ENCODE data around the gene GPALPP1. TPM values are rescaled to one million over a fixed set of nuclear protein-coding genes. Genes with fewer than 3 reads are reported as not detected.

GPALPP1 gene
- total and polyA plus RNA-seq, 10 donors: 9.6 to 33.4 (median 26.8) TPM

DNA sequence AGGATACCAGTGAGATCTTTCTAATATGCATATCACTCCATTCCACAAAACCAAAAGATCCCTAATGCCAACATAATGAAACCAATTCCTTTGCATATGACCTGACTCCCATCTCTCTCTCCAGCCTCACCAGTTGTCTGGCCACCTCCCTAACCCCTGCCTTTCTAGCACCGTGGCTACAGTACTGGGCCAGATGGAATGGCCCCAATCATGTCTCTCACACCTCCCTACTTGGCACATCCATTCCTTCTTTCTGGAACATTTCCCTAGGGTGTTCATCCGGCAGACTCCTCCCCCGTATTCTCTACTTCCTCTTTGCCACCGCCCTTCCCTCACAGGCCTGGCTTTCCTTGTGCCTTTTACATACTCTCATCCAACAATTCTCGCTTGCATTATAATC, 62.0 kb downstream of the GPALPP1 start:
- 46 to 57% (median 53%) methylated on average over 5 of the region's 5 CpGs for WGBS, 5 donors
- DNase-seq: no peak
- peaks cover 0 to 10% (median 0%) of the 10 kb centered on the region in 7 donors for H3K27me3 ChIP-seq (replicated peaks in 1 of 7)
- H3K4me1 ChIP-seq: peaks cover 0 to 27% (median 14%) of the 10 kb centered on the region in 6 donors
- intact Hi-C loops (cut with DNase I; ENCODE audit: low total_unique reads): no loop called here
- H3K36me3 ChIP-seq: no peaks in the 10 kb centered on the region
- H3K9me3 ChIP-seq: no peaks in the 10 kb centered on the region
- H3K4me3 ChIP-seq: no peak overlapping the region
- no peak overlapping the region for H3K27ac ChIP-seq
- TF ChIP-seq POLR2A (IDR thresholded peaks at IDR 0.05) (no peak), POLR2AphosphoS5 (IDR thresholded peaks at IDR 0.05) (no peak)
- TF ChIP-seq, protein P1, sequence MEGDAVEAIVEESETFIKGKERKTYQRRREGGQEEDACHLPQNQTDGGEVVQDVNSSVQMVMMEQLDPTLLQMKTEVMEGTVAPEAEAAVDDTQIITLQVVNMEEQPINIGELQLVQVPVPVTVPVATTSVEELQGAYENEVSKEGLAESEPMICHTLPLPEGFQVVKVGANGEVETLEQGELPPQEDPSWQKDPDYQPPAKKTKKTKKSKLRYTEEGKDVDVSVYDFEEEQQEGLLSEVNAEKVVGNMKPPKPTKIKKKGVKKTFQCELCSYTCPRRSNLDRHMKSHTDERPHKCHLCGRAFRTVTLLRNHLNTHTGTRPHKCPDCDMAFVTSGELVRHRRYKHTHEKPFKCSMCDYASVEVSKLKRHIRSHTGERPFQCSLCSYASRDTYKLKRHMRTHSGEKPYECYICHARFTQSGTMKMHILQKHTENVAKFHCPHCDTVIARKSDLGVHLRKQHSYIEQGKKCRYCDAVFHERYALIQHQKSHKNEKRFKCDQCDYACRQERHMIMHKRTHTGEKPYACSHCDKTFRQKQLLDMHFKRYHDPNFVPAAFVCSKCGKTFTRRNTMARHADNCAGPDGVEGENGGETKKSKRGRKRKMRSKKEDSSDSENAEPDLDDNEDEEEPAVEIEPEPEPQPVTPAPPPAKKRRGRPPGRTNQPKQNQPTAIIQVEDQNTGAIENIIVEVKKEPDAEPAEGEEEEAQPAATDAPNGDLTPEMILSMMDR (IDR thresholded peaks at IDR 0.05 in 8 of 11, conservative IDR thresholded peaks at IDR 0.05 in 3 of 11): no peak

DNA sequence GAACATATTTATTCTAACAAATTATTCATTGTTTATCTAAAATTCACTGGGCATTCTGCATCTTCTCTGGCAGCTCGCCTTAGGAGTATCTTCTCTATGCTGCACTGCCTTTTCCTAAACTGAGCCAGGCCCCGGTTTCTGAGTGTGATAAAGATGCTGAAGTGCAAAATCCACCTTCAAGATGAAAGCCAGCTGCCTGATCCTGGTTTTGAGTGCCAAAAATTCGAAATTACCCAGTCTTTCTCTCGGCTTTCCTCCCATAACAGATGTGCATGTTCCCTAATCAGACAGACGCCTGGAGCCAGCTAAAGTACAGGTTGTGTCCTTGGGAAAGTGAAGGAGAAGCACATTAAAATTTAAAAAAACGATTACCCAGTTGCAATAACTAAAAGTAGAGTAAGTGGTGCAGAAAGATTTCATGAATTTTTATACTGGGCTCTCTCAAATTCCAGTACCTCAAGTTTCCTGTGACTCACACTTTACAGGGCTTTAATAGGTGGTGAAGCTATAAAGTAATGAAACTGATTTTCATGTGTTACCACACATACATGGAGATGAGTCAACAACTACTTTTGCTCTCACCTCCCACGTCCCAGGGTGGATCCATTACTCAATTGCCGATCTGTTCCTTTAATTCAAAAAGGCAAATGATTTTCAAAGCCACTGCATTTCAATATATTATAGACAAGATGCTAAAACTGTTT, 66.0 kb downstream of the GPALPP1 start:
- Histone ChIP-seq H3K9me3 (no peaks in the 10 kb centered on the region), H3K4me3 (no peak overlapping the region), H3K36me3 (no peaks in the 10 kb centered on the region), H3K27ac (no peak overlapping the region), H3K27me3 (replicated peaks in 1 of 7) (peaks cover 0 to under 1% (median 0%) of the 10 kb centered on the region in 7 donors), H3K4me1 (no peaks in the 10 kb centered on the region)
- no peak for TF ChIP-seq POLR2AphosphoS5 (IDR thresholded peaks at IDR 0.05)
- TF ChIP-seq, protein P1 (IDR thresholded peaks at IDR 0.05 in 8 of 11, conservative IDR thresholded peaks at IDR 0.05 in 3 of 11): no peak
- no peak for TF ChIP-seq POLR2A (IDR thresholded peaks at IDR 0.05)
- 60 to 77% (median 61%) methylated on average over 8 of the region's 8 CpGs for WGBS, 5 donors
- intact Hi-C loops (cut with DNase I; ENCODE audit: low total_unique reads): no loop called here
- no peak for DNase-seq

DNA sequence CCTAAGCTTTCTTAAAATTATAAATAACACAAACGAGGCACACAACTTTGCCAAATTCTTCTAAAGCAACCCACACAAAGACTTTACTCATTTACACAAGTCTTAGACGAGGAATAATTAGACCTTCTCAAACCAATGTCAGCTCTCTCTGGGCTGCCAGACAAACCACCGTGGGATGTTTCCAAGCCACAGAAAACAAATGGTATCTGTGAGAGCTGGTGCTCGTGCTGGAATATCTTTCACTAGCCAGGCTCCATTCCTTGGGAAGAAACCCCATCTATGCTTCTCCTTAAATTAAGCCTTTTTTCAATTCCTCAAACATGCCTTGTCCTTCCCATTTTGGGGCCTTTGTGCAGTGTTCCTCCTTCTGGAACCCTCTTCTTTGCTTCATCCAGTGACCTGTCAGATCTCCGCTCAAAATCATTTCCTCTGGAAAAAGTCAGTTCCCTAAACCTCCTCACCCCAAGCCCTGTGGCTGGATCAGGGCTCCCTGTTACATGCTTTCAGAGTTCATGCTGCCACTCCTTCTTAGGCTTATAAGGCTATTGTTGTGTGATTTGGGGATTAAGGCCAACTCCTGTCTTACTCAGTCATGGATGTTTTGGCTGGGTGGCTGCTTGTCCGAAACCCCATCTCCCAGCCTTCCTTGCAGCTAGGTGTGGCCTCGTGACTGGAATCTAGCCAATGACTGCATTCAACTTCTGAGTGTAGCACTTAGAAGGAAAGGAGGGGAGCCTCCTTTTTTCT, 66.7 kb downstream of the GPALPP1 start:
- WGBS, 5 donors: 59 to 72% (median 70%) methylated on average over 7 of the region's 7 CpGs
- Histone ChIP-seq H3K36me3 (no peaks in the 10 kb centered on the region), H3K4me1 (no peaks in the 10 kb centered on the region), H3K9me3 (no peaks in the 10 kb centered on the region), H3K27me3 (replicated peaks in 1 of 7) (peaks cover 0 to 6% (median 0%) of the 10 kb centered on the region in 7 donors), H3K27ac (no peak overlapping the region), H3K4me3 (no peak overlapping the region)
- intact Hi-C loops (cut with DNase I; ENCODE audit: low total_unique reads): no loop called here
- TF ChIP-seq, protein P1 (IDR thresholded peaks at IDR 0.05 in 8 of 11, conservative IDR thresholded peaks at IDR 0.05 in 3 of 11): no peak
- TF ChIP-seq POLR2AphosphoS5 (IDR thresholded peaks at IDR 0.05): no peak
- no peak for TF ChIP-seq POLR2A (IDR thresholded peaks at IDR 0.05)
- no peak for DNase-seq

DNA sequence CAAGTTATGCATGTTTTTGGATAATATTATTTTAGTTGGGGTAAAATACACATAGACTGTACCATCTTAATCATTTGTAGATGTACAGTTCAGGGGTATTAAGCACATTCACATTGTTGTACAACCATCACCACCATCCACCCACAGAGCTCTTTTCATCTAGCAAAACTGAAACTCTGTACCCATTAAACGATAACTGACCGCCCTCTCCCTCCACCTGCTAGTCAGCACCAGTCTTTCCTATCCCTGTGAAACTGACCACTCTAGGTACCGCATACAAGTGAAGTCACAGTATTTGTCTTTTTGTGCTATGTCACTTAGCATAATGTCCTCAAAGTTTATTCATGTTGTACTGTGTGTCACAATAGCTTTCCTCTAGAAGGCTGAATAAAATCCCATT, 70.7 kb downstream of the GPALPP1 start:
- TF ChIP-seq, protein P1 (IDR thresholded peaks at IDR 0.05 in 8 of 11, conservative IDR thresholded peaks at IDR 0.05 in 3 of 11): no peak
- TF ChIP-seq POLR2A (IDR thresholded peaks at IDR 0.05) (no peak), POLR2AphosphoS5 (IDR thresholded peaks at IDR 0.05) (no peak)
- intact Hi-C loops (cut with DNase I; ENCODE audit: low total_unique reads): no loop called here
- Histone ChIP-seq H3K9me3 (no peaks in the 10 kb centered on the region), H3K27ac (no peak overlapping the region), H3K4me1 (no peaks in the 10 kb centered on the region), H3K4me3 (no peak overlapping the region), H3K27me3 (replicated peaks in 1 of 7) (peaks cover 0 to 10% (median 0%) of the 10 kb centered on the region in 7 donors), H3K36me3 (no peaks in the 10 kb centered on the region)
- no peak for DNase-seq
- 81 to 93% (median 90%) methylated on average over 3 of the region's 3 CpGs for whole genome bisulfite sequencing, 5 donors

All from spleen (tissue), 11 donors.